PC-9 (cell line): ENCODE results near the gene C12orf57. TPM values are rescaled to one million over a fixed set of nuclear protein-coding genes. Genes with fewer than 3 reads are reported as not detected.

Source experiments
- BruUV-seq: library from RNA; stranded (reverse); fragments of 400-500 nt; replicated peaks from 2 replicates; lab custom pipeline; 2021; lab: Mats Ljungman, UMichigan
- CTCF ChIA-PET: fragments of 300-600 bp; sonication (Branson Sonifier 250); formaldehyde crosslinking; loops from one replicate; lab custom pipeline; 2022; ENCODE audit warnings: antibody characterized with exemption; lab: Charles Lee
- POLR2A ChIA-PET: fragments of 300-600 bp; sonication (Branson Sonifier 250); formaldehyde crosslinking; loops from one replicate; lab custom pipeline; 2022; ENCODE audit warnings: antibody characterized with exemption; ENCODE audit not compliant: unreplicated experiment; lab: Charles Lee
- DNase-seq, 2 experiments: peaks; one replicate each; pipeline versions ENCODE4 v3.0.0 to v3.0.0-alpha.2; 2015 to 2022; ENCODE audit warnings: mixed read lengths in 1 of 2
- H2AFZ ChIP-seq: fragments of 200-600 bp; sonication (generic); 2 replicates; pipeline ENCODE4 v1.8.1; 2017; ENCODE audit warnings: antibody characterized with exemption
- H3F3A ChIP-seq: fragments of 200-600 bp; sonication (generic); 2 replicates; pipeline ENCODE4 v1.8.1; 2017; ENCODE audit warnings: antibody characterized with exemption, mild to moderate bottlenecking, low read depth; ENCODE audit not compliant: insufficient read depth
- H3K27ac ChIP-seq: fragments of 200-600 bp; sonication (generic); 2 replicates; pipeline ENCODE4 v1.6.1; 2016; ENCODE audit warnings: mixed run types
- H3K27me3 ChIP-seq: fragments of 200-600 bp; sonication (generic); 2 replicates; pipeline ENCODE4 v1.6.1; 2016; ENCODE audit warnings: low read depth, mixed run types; ENCODE audit not compliant: insufficient read depth
- H3K36me3 ChIP-seq: fragments of 200-600 bp; sonication (generic); 2 replicates; pipeline ENCODE4 v1.6.1; 2016; ENCODE audit warnings: low read depth, mixed run types
- H3K4me1 ChIP-seq: fragments of 200-600 bp; sonication (generic); replicated peaks from 2 replicates; pipeline ENCODE4 v1.6.1; 2016; ENCODE audit warnings: mixed run types; ENCODE audit not compliant: insufficient read depth
- H3K4me2 ChIP-seq: fragments of 200-600 bp; sonication (generic); 2 replicates; pipeline ENCODE4 v1.6.1; 2017; ENCODE audit warnings: mixed run types
- H3K4me3 ChIP-seq: fragments of 200-600 bp; sonication (generic); 2 replicates; pipeline ENCODE4 v1.6.1; 2016; ENCODE audit warnings: mixed run types
- H3K79me2 ChIP-seq: fragments of 200-600 bp; sonication (generic); 2 replicates; pipeline ENCODE4 v1.6.1; 2017; ENCODE audit warnings: low read depth, mixed run types
- H3K9me2 ChIP-seq: fragments of 200-600 bp; sonication (generic); 2 replicates; pipeline ENCODE4 v1.8.1; 2017; ENCODE audit warnings: mild to moderate bottlenecking; ENCODE audit not compliant: insufficient read depth
- H3K9me3 ChIP-seq: fragments of 200-600 bp; sonication (generic); 2 replicates; pipeline ENCODE4 v1.8.1; 2016; ENCODE audit warnings: low read depth; ENCODE audit not compliant: insufficient read depth
- H4K20me1 ChIP-seq: fragments of 200-600 bp; sonication (generic); 2 replicates; pipeline ENCODE4 v1.8.1; 2017; ENCODE audit not compliant: insufficient read depth
- EZH2 ChIP-seq: fragments of 200-600 bp; sonication (generic); IDR thresholded peaks from 2 replicates; pipeline ENCODE4 v1.8.0; 2017; ENCODE audit warnings: antibody characterized with exemption, low read depth
- intact Hi-C: fragments of 100-400 bp; cut with micrococcal nuclease; formaldehyde crosslinking; loops from one replicate; pipeline ENCODE4 v1.10.0; 2022; ENCODE audit not compliant: unreplicated experiment
- total RNA-seq: library from RNA; stranded (reverse); gene quantifications from 2 replicates; pipeline ENCODE4 v1.2.3, GENCODE V29; 2021
- TF ChIP-seq, protein P1 (sequence below): fragments of 200-600 bp; sonication (generic); conservative IDR thresholded peaks from 2 replicates; pipeline ENCODE4 v1.6.1; 2017; ENCODE audit warnings: mixed run types, antibody characterized with exemption, mild to moderate bottlenecking, moderate library complexity

Gene C12orf57
- total RNA-seq, 1 experiment from 2014 or later: 198 TPM

DNA sequence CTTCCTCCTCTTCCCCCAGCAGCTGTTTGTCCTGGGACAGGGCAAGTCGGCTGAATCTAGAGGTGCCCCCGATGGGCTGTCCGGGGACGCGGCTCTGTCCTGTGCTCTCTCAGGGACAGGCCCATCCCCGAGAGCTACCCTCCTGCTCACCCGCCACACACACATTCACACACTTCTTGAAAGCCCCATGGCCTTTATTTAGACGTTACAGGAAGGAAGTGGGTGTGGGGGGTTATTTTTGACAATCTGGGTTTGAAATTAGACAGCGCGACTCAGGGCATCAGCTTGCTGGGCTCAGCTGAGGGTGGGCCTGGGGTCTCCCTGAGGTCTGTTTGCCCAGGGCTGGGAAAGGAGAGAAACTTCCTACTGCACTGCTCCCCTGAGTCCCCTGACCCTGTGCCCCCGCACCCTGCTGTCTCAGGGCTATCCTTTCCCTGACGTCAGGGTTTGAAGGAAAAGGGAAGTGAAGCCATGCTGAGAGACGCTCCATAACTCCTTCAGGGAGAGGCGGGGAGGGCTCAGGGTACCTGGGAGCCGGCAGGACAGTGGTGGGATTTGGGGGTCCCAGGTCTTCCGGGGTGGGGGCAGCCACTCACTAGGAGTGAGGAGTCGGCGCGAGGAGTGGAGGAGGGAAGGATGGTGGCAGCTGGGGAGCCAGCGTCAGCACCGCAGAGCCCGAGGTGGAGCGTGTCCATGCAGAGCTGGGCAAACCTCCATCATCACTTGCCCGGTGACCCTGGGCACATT is 15.4 kb downstream of the C12orf57 start:
- ChIA-PET POLR2A (interaction anchor here (0.6 to 0.7 kb wide), 2 partner anchors 13 to 191 kb away, joined by 3 to 4 read pairs; no protein-coding TSS in a partner anchor), CTCF (no interaction called here)
- no peak overlapping the region for H3K4me2 ChIP-seq
- H4K20me1 ChIP-seq: no peaks in the 10 kb centered on the region
- H3K36me3 ChIP-seq: peaks cover 5% of the 10 kb centered on the region; the same call in 1 of the 2 replicates
- no peak for DNase-seq
- H3K27ac ChIP-seq: no peak overlapping the region
- no peak overlapping the region for H2AFZ ChIP-seq
- H3K9me2 ChIP-seq: no peaks in the 10 kb centered on the region
- TF ChIP-seq, protein P1, sequence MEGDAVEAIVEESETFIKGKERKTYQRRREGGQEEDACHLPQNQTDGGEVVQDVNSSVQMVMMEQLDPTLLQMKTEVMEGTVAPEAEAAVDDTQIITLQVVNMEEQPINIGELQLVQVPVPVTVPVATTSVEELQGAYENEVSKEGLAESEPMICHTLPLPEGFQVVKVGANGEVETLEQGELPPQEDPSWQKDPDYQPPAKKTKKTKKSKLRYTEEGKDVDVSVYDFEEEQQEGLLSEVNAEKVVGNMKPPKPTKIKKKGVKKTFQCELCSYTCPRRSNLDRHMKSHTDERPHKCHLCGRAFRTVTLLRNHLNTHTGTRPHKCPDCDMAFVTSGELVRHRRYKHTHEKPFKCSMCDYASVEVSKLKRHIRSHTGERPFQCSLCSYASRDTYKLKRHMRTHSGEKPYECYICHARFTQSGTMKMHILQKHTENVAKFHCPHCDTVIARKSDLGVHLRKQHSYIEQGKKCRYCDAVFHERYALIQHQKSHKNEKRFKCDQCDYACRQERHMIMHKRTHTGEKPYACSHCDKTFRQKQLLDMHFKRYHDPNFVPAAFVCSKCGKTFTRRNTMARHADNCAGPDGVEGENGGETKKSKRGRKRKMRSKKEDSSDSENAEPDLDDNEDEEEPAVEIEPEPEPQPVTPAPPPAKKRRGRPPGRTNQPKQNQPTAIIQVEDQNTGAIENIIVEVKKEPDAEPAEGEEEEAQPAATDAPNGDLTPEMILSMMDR: no peak
- no peak for TF ChIP-seq EZH2
- H3K4me1 ChIP-seq: peaks cover 29% of the 10 kb centered on the region
- H3K9me3 ChIP-seq: no peaks in the 10 kb centered on the region
- H3K27me3 ChIP-seq: no peaks in the 10 kb centered on the region
- no TSS peak for BruUV-seq
- H3K4me3 ChIP-seq: no peak overlapping the region
- peaks cover 33% of the 10 kb centered on the region for H3F3A ChIP-seq
- peaks cover 12% of the 10 kb centered on the region for H3K79me2 ChIP-seq
- intact Hi-C loops: no loop called here

DNA sequence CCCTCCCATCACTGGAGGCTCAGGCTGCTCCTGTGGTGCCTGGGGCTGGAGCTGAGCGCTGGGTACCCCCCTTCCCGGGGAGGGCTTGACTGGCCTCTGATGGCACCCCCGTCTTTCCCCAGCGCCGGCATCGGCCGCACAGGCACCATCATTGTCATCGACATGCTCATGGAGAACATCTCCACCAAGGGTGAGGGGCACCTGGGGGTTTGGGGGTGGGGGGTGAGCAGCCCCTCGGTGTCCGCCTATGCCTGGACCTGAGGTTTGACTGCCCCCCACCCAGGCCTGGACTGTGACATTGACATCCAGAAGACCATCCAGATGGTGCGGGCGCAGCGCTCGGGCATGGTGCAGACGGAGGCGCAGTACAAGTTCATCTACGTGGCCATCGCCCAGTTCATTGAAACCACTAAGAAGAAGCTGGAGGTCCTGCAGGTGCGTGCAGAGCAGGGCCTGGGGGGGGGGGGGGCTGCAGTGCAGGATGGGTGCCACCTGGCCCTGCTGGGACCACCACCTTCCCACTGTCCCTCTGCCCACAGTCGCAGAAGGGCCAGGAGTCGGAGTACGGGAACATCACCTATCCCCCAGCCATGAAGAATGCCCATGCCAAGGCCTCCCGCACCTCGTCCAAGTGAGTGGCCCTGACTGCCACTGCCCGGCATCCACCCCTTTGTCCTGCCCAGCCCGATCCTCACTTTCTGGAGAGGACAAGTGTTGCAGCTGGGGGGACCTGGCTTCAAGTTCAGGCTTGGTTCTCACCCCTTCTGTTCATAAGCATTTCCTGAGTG is 16.2 kb downstream of the C12orf57 start:
- H3K4me2 ChIP-seq: peak overlapping the region; percentile 97
- peaks cover 12% of the 10 kb centered on the region; the same call in 1 of the 2 replicates for H3K36me3 ChIP-seq
- no peak for TF ChIP-seq EZH2
- TF ChIP-seq, protein P1: no peak
- H3K9me2 ChIP-seq: no peaks in the 10 kb centered on the region
- peaks cover 7% of the 10 kb centered on the region for H4K20me1 ChIP-seq
- no peaks in the 10 kb centered on the region for H3K9me3 ChIP-seq
- peaks cover 41% of the 10 kb centered on the region for H3F3A ChIP-seq
- H3K4me3 ChIP-seq: no peak overlapping the region
- POLR2A ChIA-PET: interaction anchor here (0.5 to 3.0 kb wide), 4 partner anchors 14 to 1118 kb away, joined by 4 to 54 read pairs (median 6); partner anchors contain the start of genes C12orf57 and RNU7-1
- no peak for DNase-seq
- 0 out of 2 replicates have a peak overlapping the region, but pooled peaks have one; percentile 93 for H3K27ac ChIP-seq
- H3K4me1 ChIP-seq: peaks cover 35% of the 10 kb centered on the region
- CTCF ChIA-PET: interaction anchor here (1.0 to 3.2 kb wide), 3 partner anchors 15 to 91 kb away, joined by 4 to 47 read pairs (median 14); partner anchors contain the start of genes C12orf57 and RNU7-1
- BruUV-seq: no TSS peak
- no peak overlapping the region for H2AFZ ChIP-seq
- intact Hi-C loops: loop anchor here (2.0 to 10.0 kb wide), 4 partner anchors 108 to 345 kb away; partner anchors contain the start of genes CDCA3, PEX5, USP5 and ZNF384
- H3K79me2 ChIP-seq: peaks cover 20% of the 10 kb centered on the region
- no peaks in the 10 kb centered on the region for H3K27me3 ChIP-seq
